PC-9 (cell line): ENCODE results near the gene TTC7B. TPM values are rescaled to one million over a fixed set of nuclear protein-coding genes. Genes with fewer than 3 reads are reported as not detected.
A peak's percentile ranks its signal among the peaks of the same experiment; 100 is the strongest.

ENCODE experiments used
- BruUV-seq: library from RNA; stranded (reverse); fragments of 400-500 nt; replicated peaks from 2 replicates; lab custom pipeline; 2021; lab: Mats Ljungman, UMichigan
- CTCF ChIA-PET: fragments of 300-600 bp; sonication (Branson Sonifier 250); formaldehyde crosslinking; loops from one replicate; lab custom pipeline; 2022; ENCODE audit warnings: antibody characterized with exemption; lab: Charles Lee
- POLR2A ChIA-PET: fragments of 300-600 bp; sonication (Branson Sonifier 250); formaldehyde crosslinking; loops from one replicate; lab custom pipeline; 2022; ENCODE audit warnings: antibody characterized with exemption; ENCODE audit not compliant: unreplicated experiment; lab: Charles Lee
- DNase-seq, 2 experiments: peaks; one replicate each; pipeline versions ENCODE4 v3.0.0 to v3.0.0-alpha.2; 2015 to 2022; ENCODE audit warnings: mixed read lengths in 1 of 2
- H2AFZ ChIP-seq: fragments of 200-600 bp; sonication (generic); 2 replicates; pipeline ENCODE4 v1.8.1; 2017; ENCODE audit warnings: antibody characterized with exemption
- H3F3A ChIP-seq: fragments of 200-600 bp; sonication (generic); 2 replicates; pipeline ENCODE4 v1.8.1; 2017; ENCODE audit warnings: antibody characterized with exemption, mild to moderate bottlenecking, low read depth; ENCODE audit not compliant: insufficient read depth
- H3K27ac ChIP-seq: fragments of 200-600 bp; sonication (generic); 2 replicates; pipeline ENCODE4 v1.6.1; 2016; ENCODE audit warnings: mixed run types
- H3K27me3 ChIP-seq: fragments of 200-600 bp; sonication (generic); 2 replicates; pipeline ENCODE4 v1.6.1; 2016; ENCODE audit warnings: low read depth, mixed run types; ENCODE audit not compliant: insufficient read depth
- H3K36me3 ChIP-seq: fragments of 200-600 bp; sonication (generic); 2 replicates; pipeline ENCODE4 v1.6.1; 2016; ENCODE audit warnings: low read depth, mixed run types
- H3K4me1 ChIP-seq: fragments of 200-600 bp; sonication (generic); replicated peaks from 2 replicates; pipeline ENCODE4 v1.6.1; 2016; ENCODE audit warnings: mixed run types; ENCODE audit not compliant: insufficient read depth
- H3K4me2 ChIP-seq: fragments of 200-600 bp; sonication (generic); 2 replicates; pipeline ENCODE4 v1.6.1; 2017; ENCODE audit warnings: mixed run types
- H3K4me3 ChIP-seq: fragments of 200-600 bp; sonication (generic); 2 replicates; pipeline ENCODE4 v1.6.1; 2016; ENCODE audit warnings: mixed run types
- H3K79me2 ChIP-seq: fragments of 200-600 bp; sonication (generic); 2 replicates; pipeline ENCODE4 v1.6.1; 2017; ENCODE audit warnings: low read depth, mixed run types
- H3K9me2 ChIP-seq: fragments of 200-600 bp; sonication (generic); 2 replicates; pipeline ENCODE4 v1.8.1; 2017; ENCODE audit warnings: mild to moderate bottlenecking; ENCODE audit not compliant: insufficient read depth
- H3K9me3 ChIP-seq: fragments of 200-600 bp; sonication (generic); 2 replicates; pipeline ENCODE4 v1.8.1; 2016; ENCODE audit warnings: low read depth; ENCODE audit not compliant: insufficient read depth
- H4K20me1 ChIP-seq: fragments of 200-600 bp; sonication (generic); 2 replicates; pipeline ENCODE4 v1.8.1; 2017; ENCODE audit not compliant: insufficient read depth
- EZH2 ChIP-seq: fragments of 200-600 bp; sonication (generic); IDR thresholded peaks from 2 replicates; pipeline ENCODE4 v1.8.0; 2017; ENCODE audit warnings: antibody characterized with exemption, low read depth
- intact Hi-C: fragments of 100-400 bp; cut with micrococcal nuclease; formaldehyde crosslinking; loops from one replicate; pipeline ENCODE4 v1.10.0; 2022; ENCODE audit not compliant: unreplicated experiment
- total RNA-seq: library from RNA; stranded (reverse); gene quantifications from 2 replicates; pipeline ENCODE4 v1.2.3, GENCODE V29; 2021
- TF ChIP-seq, protein P1 (sequence below): fragments of 200-600 bp; sonication (generic); conservative IDR thresholded peaks from 2 replicates; pipeline ENCODE4 v1.6.1; 2017; ENCODE audit warnings: mixed run types, antibody characterized with exemption, mild to moderate bottlenecking, moderate library complexity

The TTC7B gene
- total RNA-seq, 1 experiment from 2014 or later = 6.8 TPM

- no peak for DNase-seq
- no TSS peak for BruUV-seq
- Histone ChIP-seq H3K9me2 (no peaks in the 10 kb centered on the region), H2AFZ (no peak overlapping the region), H3K27me3 (no peaks in the 10 kb centered on the region), H3K4me1 (no peaks in the 10 kb centered on the region), H3F3A (no peaks in the 10 kb centered on the region), H4K20me1 (no peaks in the 10 kb centered on the region), H3K4me3 (no peak overlapping the region), H3K9me3 (no peaks in the 10 kb centered on the region), H3K79me2 (no peaks in the 10 kb centered on the region), H3K27ac (no peak overlapping the region), H3K4me2 (no peak overlapping the region), H3K36me3 (no peaks in the 10 kb centered on the region)
- CTCF ChIA-PET = interaction anchor here (0.7 kb wide), 1 partner anchor 14 kb away, joined by 3 read pairs; no protein-coding TSS in a partner anchor
- POLR2A ChIA-PET = no interaction called here
- TF ChIP-seq, protein P1, sequence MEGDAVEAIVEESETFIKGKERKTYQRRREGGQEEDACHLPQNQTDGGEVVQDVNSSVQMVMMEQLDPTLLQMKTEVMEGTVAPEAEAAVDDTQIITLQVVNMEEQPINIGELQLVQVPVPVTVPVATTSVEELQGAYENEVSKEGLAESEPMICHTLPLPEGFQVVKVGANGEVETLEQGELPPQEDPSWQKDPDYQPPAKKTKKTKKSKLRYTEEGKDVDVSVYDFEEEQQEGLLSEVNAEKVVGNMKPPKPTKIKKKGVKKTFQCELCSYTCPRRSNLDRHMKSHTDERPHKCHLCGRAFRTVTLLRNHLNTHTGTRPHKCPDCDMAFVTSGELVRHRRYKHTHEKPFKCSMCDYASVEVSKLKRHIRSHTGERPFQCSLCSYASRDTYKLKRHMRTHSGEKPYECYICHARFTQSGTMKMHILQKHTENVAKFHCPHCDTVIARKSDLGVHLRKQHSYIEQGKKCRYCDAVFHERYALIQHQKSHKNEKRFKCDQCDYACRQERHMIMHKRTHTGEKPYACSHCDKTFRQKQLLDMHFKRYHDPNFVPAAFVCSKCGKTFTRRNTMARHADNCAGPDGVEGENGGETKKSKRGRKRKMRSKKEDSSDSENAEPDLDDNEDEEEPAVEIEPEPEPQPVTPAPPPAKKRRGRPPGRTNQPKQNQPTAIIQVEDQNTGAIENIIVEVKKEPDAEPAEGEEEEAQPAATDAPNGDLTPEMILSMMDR = no peak
- no peak for TF ChIP-seq EZH2
- intact Hi-C loops = no loop called here
Measured at GRCh38 chr14:90727082-90727481, 89.1 kb downstream of the TTC7B start.

DNA sequence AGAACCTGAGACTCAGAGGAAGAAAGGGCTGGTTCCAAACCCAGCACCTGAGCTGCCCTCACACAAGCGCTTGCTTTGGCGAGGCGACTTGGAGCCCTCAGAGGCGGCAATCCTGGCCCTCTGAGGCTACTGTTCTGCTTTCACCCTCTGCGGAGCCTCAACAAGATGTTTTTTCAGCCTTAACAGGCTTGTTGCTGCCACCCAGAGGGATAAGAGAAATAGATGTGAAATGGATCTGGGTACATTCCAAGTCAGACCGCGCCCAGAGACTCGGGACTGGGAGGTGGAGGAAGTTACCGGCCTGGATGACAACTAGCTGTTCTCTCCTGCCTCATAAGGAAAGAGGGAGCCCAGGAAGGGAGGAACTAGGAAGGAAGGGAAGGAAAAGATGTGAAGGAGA, 89.6 kb downstream of the TTC7B start:
- BruUV-seq = no TSS peak
- H3K9me2 ChIP-seq = no peaks in the 10 kb centered on the region
- TF ChIP-seq, protein P1 = no peak; the same call in 1 of the 2 replicates
- TF ChIP-seq EZH2 = no peak
- no peak overlapping the region for H3K4me3 ChIP-seq
- H3F3A ChIP-seq = no peaks in the 10 kb centered on the region
- ChIA-PET CTCF (interaction anchor here (0.7 kb wide), 1 partner anchor 14 kb away, joined by 3 read pairs; no protein-coding TSS in a partner anchor), POLR2A (no interaction called here)
- H4K20me1 ChIP-seq = no peaks in the 10 kb centered on the region
- H2AFZ ChIP-seq = no peak overlapping the region
- no peaks in the 10 kb centered on the region for H3K9me3 ChIP-seq
- no peaks in the 10 kb centered on the region for H3K27me3 ChIP-seq
- H3K79me2 ChIP-seq = no peaks in the 10 kb centered on the region
- H3K36me3 ChIP-seq = no peaks in the 10 kb centered on the region
- H3K27ac ChIP-seq = no peak overlapping the region
- DNase-seq = peak; percentile 38 to 57
- no peak overlapping the region for H3K4me2 ChIP-seq
- H3K4me1 ChIP-seq = no peaks in the 10 kb centered on the region
- intact Hi-C loops = no loop called here

DNA sequence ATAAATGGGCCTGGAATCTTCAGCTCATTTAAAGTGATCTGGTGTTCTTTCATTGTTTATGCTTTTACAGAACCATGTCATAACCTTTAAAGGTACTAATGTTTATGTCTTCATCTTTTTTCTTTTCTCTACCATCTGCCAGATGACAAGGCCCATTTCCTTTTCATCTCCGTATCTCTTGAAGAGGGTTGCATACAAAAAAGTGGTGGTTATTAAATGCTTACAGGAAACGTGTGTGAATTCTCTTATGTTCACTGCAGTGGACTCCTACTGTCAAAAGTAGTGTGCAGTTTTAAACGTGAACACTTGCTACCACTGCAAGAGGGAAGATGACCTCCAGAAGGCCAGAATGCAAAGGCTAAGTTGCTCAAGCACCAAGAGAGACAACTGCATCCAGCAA, 91.4 kb downstream of the TTC7B start:
- H2AFZ ChIP-seq = no peak overlapping the region
- H3K4me1 ChIP-seq = no peaks in the 10 kb centered on the region
- H3F3A ChIP-seq = no peaks in the 10 kb centered on the region
- no peaks in the 10 kb centered on the region for H3K9me2 ChIP-seq
- no peak overlapping the region for H3K4me3 ChIP-seq
- BruUV-seq = no TSS peak
- H3K4me2 ChIP-seq = no peak overlapping the region
- TF ChIP-seq, protein P1 = no peak
- TF ChIP-seq EZH2 = no peak
- no peaks in the 10 kb centered on the region for H3K36me3 ChIP-seq
- no peaks in the 10 kb centered on the region for H3K27me3 ChIP-seq
- H4K20me1 ChIP-seq = no peaks in the 10 kb centered on the region
- POLR2A ChIA-PET = no interaction called here
- no peaks in the 10 kb centered on the region for H3K79me2 ChIP-seq
- CTCF ChIA-PET = no interaction called here
- no peak overlapping the region for H3K27ac ChIP-seq
- no peaks in the 10 kb centered on the region for H3K9me3 ChIP-seq
- intact Hi-C loops = no loop called here
- no peak for DNase-seq
